GM12873 (cell line): ENCODE measurements around the gene RTL9.

Experiments used
- TF ChIP-seq, protein P1 (sequence below): IDR thresholded peaks from 2 replicates; pipeline ENCODE4 v1.5.1; 2012; ENCODE audit warnings: low read depth, mild to moderate bottlenecking, moderate library complexity, low read length, control low read depth; ENCODE audit not compliant: insufficient read depth; ENCODE audit errors: missing control alignments

RTL9 gene

GRCh38 chrX:110358548-110358947 is at the start of gene RTL9:
RTL9 (plus strand) TSS chrX:110358848; CDS start chrX:110450618, 91,770 bp downstream.
- TF ChIP-seq, protein P1, sequence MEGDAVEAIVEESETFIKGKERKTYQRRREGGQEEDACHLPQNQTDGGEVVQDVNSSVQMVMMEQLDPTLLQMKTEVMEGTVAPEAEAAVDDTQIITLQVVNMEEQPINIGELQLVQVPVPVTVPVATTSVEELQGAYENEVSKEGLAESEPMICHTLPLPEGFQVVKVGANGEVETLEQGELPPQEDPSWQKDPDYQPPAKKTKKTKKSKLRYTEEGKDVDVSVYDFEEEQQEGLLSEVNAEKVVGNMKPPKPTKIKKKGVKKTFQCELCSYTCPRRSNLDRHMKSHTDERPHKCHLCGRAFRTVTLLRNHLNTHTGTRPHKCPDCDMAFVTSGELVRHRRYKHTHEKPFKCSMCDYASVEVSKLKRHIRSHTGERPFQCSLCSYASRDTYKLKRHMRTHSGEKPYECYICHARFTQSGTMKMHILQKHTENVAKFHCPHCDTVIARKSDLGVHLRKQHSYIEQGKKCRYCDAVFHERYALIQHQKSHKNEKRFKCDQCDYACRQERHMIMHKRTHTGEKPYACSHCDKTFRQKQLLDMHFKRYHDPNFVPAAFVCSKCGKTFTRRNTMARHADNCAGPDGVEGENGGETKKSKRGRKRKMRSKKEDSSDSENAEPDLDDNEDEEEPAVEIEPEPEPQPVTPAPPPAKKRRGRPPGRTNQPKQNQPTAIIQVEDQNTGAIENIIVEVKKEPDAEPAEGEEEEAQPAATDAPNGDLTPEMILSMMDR, result no peak

DNA sequence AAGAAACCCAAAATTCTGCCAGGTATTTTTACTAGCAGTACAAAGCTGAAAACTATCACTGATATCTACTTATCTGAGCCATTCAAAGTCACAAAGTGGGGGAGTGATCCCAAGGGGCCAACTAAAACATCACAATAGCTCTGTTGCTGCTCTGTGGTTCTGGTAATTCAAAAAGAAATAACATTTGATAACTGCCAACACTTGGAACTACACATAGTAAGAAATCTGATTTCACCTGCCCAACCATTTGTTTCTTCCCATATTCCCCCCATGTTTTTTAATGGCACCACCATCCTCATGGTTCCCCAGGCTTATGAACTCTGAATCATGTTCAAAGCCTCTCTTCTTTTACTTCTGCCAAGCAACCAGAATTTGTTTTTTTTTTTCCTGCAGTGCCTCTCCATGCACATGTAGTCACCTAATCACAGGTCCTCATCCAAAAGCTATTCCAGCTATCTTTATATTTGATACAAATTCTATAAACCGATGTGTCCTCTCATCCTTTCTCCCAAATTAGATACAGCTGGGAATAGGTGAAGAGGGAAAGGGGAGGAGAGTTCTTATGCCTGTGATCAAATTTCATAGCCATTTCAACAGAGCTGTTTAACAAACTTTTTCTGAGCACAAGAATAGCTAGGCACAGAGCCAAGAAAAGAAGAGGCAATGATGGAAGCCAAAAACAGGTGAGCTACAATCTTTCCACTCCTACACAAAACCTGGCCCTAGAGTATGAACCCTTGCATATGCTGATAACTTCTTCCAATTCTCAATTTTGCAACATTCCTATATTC is 48.5 kb upstream of the RTL9 start:
- TF ChIP-seq, protein P1, result no peak

DNA sequence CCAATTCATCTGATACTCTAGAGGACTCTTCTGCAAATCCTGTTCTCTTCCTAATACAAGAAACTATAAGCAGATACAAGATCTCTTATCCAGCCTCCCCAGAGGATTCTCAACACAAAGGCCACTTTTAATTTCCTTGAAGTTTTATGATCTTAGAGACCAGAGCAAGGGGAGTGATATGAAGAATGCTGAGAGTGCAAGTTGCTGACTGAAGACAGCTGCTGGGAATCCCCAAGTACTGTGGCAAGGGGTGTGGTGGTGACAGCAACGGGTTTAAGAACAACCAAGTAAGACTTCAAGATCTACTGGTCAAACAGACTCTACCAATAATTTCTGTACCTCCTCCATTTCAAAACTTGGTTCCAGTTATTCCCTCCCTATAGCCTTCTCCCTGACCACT is 47.8 kb upstream of the RTL9 start:
- TF ChIP-seq, protein P1, result no peak

- TF ChIP-seq, protein P1, result no peak
These were observed 47.0 kb upstream of the RTL9 start for GRCh38 chrX:110311437-110312230.

DNA sequence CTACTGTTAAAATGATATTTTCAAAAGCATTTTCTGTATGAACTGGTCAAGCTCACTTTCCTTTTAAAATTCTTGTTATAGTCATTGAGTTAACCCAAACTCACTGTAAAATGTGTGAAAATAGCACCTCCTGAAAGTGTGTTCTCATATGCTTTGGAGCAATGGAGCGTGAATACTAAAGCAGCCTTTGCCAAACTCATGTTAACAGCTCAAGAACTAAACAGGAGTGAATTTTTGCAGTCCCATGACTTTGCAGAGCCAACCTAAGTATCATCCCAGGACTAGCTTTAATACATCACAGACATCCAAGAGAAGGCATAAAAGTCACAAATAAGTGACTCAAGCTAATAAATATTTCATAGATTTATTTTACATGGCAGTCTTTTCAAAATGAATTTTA is 43.1 kb upstream of the RTL9 start:
- TF ChIP-seq, protein P1, result no peak

- TF ChIP-seq, protein P1, result no peak
These were observed 42.1 kb upstream of the RTL9 start for GRCh38 chrX:110316351-110317060.
